ENCODE results near the gene NDUFS3.
"Not testable (repeated sequence)": the region's sequence is repeated elsewhere in the genome, so short reads cannot be mapped to it uniquely, and the experiment has no call there.

DNA sequence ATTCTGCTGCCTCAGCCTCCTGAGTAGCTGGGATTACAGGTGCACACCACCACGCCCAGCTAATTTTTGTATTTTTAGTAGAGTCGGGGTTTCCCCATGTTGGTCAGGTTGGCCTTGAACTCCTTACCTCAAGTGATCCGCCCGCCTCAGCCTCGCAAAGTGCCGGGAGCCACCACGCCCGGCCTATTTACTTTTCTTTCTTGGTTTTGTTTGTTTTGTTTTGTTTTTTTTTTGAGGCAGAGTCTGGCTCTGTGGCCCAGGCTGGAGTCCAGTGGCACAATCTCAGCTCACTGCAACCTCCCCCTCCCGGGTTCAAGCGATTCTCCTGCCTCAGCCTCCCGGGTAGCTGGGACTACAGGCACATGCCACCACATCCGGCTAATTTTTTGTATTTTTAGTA, 21.9 kb upstream of the NDUFS3 start:
- TF ChIP-seq, protein P1, sequence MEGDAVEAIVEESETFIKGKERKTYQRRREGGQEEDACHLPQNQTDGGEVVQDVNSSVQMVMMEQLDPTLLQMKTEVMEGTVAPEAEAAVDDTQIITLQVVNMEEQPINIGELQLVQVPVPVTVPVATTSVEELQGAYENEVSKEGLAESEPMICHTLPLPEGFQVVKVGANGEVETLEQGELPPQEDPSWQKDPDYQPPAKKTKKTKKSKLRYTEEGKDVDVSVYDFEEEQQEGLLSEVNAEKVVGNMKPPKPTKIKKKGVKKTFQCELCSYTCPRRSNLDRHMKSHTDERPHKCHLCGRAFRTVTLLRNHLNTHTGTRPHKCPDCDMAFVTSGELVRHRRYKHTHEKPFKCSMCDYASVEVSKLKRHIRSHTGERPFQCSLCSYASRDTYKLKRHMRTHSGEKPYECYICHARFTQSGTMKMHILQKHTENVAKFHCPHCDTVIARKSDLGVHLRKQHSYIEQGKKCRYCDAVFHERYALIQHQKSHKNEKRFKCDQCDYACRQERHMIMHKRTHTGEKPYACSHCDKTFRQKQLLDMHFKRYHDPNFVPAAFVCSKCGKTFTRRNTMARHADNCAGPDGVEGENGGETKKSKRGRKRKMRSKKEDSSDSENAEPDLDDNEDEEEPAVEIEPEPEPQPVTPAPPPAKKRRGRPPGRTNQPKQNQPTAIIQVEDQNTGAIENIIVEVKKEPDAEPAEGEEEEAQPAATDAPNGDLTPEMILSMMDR (IDR thresholded peaks at IDR 0.05): not testable (repeated sequence)
- not testable (repeated sequence) for TF ChIP-seq POLR2A (IDR thresholded peaks at IDR 0.05)

Measured in Peyer's patch (tissue), 4 donors.